Activated CD4-positive, alpha-beta T cell treated with anti-CD3 and anti-CD28 coated beads, Interleukin-2, amount 50 U/mL, for 4 hours (primary cell): ENCODE data around the gene RFTN2.
"Not testable (repeated sequence)": the region's sequence is repeated elsewhere in the genome, so short reads cannot be mapped to it uniquely, and the experiment has no call there.

Experiments used
- DNase-seq, 2 experiments: peaks; one replicate each; pipeline ENCODE4 v3.0.0-alpha.2; 2020

Gene RFTN2, protein sequence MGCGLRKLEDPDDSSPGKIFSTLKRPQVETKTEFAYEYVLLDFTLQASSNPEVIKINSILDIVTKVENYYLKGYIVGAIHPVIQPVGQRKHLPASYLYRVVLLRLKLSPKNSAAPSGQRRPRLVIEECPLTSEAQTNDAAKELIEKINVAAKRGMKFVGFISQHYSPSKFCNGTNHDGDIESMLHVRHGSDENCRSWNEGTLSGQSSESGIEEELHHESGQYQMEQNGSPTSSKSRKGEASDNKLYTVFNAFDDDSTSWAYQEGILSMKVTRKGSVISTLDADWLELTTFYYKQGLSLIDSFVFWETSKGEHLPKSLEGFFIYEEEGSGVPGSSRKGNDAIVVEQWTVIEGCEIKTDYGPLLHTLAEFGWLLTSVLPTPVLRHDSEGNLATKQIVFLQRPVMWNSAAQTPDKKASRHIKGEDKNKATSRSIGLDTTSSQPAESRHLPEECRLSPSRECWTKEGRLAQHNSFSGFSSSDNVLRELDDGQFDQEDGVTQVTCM

DNA sequence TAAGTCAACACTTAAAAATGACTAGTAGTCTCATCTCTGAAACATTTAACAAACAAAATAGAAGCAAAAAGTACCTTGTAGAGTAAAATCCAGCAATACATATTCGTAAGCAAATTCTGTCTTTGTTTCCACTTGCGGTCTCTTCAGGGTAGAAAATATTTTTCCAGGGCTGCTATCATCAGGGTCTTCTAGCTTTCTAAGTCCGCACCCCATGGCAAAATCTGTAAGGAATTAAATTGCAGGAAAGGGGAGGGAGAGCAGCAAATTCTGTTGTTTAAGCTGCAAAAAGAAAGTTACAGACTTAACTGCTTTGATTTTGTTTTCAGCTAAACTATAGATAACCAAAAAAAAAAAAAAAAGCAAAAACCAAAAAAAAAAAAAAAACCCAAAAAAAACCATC is at the start of gene RFTN2:
RFTN2 (minus strand) TSS at position 342 of the 400 bp plus-strand sequence; CDS start at position 213, 129 bp downstream.
- DNase-seq = no peak

DNA sequence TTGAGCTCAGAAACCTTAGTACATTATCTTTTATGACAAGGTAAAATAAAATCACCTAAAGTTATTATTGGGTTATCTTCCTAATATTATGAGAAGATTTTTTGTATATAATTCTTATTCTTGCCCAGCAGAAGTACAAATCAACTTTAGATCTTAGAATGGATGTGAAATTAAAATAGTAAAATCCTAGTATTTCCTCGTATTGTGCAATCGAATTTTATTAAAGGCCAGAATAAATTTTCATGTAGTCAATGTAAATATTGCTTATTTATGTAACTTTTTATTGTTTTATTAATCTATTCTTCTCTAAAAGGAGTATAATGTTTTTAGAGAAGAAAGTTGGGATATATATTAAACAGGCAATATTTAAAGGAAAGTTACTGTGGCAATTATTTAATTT is 42.5 kb upstream of the RFTN2 start:
- DNase-seq = no peak

DNA sequence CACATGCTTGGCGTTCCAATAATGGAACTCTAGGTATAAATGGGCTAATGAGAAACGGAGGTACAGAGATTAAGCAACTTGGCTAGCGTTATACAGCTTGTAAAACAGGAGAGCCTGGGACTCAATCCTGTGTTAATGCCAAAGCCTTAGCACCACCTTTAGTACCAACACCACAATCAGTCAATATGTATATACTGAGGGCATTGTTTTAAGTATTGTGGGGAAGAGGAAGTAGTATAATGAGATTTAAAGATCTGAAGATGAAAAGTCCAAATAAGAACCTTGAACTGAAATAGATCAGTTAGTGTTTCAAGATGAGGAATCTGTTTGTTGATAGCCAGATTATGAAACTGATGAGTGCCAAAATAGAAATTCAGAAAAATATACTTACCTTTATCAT is 37.9 kb upstream of the RFTN2 start:
- no peak for DNase-seq

DNA sequence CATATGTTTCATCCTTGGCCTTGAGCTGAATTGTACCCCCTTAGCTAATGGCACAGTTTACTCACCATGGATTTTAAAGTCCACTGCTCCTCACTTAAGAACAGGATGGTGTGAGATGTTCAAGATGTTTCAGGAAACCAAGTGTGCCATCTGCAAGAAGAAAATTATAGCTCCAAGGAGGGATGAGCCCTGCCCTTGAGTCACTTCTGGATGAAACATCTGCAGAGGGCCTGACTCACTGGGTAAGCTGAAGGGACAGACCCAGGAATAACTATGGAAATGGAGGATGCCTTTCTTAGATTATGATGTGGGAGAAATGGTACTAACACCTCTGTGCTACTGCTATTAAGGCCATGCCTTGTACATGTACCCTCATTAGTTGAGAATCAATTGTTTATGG is 36.2 kb upstream of the RFTN2 start:
- no peak for DNase-seq

DNA sequence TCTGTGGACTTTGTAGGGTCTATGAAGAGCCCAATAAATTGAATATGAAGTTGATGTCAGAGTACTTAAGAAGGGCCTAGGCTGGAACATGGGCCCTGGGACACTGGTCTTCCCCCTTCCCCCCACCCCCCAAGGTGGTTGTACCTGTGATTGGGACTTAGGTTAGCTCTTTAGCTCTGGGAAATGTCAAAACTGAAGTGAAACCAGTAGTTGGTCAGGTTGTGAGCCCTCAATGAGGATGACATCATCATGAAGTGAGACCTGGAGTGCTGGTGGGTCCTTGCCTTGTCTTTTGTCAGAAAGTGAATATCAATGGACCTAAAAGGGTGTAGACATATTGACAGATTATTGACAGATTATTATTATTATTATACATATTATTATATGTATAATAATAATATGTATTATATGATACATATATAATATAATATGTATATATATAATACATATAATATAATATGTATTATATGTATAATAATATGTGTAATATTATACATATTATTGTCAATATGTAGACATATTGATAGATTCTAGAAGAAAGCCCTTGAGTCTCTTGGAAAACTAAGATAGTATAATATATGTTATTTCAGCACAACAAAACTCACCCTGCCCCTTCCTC is 35.1 kb upstream of the RFTN2 start:
- DNase-seq = no peak

DNA sequence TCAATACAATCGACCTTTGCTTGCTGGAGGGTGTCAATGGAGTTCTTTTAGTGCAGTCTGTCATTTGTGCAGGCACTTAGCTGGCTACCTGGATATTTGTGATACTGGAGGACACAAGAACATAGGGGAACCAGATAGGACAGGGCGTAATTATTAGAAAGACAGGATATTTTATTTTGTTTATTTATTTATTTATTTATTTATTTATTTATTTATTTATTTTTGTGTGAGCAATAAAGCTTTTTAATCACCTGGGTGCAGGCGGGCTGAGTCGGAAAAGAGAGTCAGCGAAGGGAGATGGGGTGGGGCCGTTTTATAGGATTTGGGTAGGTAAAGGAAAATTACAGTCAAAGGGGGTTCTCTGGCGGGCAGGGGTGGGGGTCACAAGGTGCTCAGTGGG is 33.8 kb upstream of the RFTN2 start:
- DNase-seq = not testable (repeated sequence)

DNA sequence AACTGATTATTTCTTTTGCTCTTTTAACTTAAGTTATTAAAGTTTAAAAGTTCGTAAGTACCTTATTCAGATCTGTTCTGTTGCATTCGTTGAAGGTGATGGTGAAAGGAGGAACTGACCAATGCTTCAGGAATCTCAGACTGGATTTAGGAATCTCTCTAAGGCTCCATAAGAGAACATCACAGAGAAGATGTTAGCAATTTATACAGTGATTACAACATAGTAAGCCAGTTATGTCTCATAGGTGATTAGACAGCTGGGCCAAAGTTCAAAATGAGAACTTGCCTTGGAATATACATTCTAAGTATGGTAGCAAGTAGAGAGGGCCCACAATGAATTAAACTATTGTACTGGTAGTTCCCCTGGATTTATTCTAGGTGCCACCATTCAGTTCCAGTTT is 32.9 kb upstream of the RFTN2 start:
- no peak for DNase-seq

DNA sequence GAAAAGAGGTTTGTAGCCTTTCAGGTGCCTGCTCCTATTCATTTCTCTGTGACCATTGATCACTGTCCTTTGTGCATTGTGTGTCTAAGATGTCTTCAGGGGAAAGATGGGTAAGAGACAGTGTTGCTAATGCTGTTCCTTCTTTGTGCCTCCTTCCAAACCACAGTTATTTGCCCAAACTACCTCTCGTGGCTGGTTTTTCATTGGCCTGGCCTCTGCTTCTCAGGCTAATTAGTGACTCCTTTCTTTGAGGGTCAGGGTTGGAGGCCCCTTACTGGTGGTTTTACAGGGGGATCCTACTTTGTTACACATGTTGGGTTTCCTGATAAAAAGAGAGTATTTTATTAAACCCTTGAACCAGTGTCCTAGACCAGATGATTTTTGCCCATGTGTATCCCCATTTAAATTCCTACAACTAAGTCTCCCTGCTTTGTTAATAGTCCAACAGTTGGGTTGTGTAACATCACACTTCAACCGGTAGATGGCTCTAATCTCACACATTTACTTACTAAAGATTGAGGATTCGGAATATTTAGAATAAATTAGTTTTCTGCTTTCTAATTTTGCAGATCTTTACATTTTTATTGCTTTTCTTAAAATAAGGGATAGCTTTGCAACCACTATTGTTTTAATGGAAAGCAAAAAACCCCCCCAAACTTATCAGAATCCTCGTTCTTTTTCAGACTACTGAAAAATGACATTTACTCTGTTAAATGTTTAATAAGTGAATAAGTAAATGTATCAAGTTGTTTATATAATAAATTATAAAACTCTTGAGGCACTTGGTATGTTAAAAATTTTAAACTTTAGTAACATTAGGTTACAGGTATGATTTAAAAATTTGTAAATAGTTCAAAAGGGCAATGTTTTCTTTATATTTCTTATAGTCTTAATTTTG is 32.2 kb upstream of the RFTN2 start:
- DNase-seq = no peak

DNA sequence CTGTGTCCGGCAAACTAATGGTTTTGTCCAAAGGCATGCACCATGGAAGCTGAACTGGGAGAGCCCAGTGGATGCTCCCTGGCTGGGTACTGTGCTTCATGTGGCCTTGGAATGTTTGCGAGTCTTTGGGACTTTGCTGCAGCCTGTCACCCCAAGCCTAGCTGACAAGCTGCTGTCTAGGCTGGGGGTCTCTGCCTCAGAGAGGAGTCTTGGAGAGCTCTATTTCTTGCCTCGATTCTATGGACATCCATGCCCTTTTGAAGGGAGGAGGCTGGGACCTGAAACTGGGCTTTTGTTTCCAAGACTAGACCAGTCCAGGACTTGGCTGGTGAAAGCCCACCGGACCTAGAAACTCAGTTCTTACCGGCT is 31.4 kb upstream of the RFTN2 start:
- DNase-seq = no peak

DNA sequence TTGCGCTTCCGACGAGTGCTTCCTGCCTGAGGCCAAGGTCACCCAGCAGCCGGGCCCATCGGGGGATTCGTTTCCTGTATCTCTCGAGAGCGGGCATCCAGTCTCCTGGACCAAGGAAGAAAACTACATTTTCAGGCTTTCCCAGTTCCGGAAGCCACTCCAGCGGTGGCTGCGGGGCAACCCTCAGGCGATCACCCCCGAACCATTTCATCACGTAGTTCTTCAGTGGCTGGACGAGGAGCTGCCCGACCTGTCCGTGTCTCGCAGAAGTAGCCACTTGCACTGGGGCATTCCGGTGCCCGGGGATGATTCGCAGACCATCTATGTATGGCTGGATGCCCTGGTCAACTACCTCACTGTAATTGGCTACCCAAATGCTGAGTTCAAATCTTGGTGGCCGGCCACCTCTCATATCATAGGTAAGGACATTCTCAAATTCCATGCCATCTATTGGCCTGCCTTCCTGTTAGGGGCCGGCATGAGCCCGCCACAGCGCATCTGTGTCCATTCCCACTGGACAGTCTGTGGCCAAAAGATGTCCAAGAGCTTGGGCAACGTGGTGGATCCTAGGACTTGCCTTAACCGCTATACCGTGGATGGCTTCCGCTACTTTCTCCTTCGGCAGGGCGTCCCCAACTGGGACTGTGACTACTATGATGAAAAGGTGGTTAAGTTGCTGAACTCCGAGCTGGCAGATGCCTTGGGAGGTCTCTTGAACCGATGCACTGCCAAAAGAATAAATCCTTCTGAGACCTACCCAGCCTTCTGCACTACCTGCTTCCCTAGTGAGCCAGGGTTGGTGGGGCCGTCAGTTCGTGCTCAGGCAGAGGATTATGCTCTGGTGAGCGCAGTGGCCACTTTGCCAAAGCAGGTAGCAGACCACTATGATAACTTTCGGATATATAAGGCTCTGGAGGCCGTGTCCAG is 30.8 kb upstream of the RFTN2 start:
- DNase-seq = peak in 1 of 2 experiments; percentile 2

DNA sequence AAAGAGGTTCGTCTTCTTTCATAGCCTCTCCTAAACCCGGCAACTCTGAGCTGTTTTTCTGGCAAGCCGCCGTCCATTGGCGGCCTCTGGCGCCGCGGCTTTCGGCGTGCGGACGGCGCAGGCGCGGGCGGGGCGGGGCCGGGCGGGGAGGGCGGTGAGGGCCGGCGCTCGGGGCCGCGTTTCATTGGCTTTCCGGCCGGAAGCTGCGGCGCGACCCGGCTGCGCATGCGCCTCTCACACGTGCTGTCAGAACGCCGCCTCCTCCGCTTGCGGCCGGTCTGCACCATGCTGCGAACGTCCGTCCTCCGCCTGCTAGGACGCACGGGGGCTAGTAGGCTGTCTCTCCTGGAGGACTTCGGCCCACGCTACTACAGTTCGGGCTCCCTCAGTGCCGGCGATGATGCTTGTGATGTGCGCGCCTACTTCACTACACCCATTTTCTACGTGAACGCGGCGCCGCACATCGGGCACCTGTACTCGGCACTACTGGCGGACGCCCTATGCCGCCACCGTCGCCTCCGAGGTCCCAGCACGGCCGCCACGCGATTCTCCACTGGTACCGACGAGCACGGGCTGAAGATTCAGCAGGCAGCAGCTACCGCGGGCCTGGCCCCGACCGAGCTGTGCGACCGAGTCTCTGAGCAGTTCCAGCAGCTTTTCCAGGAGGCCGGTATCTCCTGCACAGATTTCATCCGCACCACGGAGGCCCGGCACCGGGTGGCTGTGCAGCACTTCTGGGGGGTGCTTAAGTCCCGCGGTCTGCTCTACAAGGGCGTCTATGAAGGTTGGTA is 29.9 kb upstream of the RFTN2 start, which contains the start of gene MARS2:
MARS2 (plus strand) TSS at position 249 of the 791 bp plus-strand sequence; CDS start at position 286, 37 bp downstream.
- DNase-seq = peak; percentile 88 to 91

DNA sequence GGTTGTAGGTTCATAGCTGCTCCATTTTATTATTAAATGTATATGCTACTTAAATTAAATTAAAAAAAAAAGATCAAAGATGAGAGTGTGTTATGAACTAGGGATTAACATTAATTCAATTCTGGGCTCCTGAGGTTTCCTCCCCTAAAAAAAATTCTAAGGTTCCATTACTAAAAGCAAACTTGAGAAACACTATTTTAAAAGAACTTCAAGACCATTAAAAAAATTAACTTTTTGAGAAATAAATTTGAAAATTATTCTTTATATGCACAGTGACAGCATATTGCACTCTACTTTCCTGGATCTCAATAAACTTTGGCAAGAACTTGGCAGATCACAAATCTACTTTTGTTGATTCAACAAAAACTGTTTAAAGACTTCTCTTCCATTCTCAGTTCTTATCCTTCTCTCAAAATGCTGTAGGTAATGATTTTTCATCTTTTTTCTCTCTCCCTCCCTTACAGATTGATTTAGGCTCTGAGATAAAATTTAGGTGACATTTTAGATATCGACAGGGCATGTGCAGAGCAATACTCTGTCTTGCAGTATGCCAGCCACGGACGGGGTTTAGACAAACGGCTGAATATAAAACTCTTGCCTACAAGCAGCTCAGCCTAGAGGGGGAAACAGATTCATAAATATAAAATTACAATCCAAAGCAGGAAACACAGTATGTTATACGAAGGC is 29.2 kb upstream of the RFTN2 start:
- DNase-seq = no peak

DNA sequence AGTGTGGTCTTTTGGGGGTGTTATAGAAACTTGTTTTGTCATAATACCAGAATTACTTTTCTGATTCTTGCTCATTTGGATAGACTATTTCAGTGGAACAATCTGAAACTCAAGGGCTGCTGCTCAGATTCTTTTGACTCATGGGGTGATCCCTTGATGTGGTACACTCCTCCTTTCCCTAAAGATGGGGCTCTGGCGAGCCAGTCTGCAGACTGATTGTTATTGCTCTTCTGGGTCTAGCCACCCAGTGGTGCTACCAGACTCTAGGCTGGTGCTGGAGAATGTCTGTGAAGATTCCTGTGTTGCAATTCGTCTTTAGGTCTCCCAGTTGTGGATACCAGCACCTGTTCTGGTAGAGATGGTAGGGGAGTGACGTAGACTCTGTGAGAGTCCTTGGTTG is 25.6 kb upstream of the RFTN2 start:
- DNase-seq = no peak

DNA sequence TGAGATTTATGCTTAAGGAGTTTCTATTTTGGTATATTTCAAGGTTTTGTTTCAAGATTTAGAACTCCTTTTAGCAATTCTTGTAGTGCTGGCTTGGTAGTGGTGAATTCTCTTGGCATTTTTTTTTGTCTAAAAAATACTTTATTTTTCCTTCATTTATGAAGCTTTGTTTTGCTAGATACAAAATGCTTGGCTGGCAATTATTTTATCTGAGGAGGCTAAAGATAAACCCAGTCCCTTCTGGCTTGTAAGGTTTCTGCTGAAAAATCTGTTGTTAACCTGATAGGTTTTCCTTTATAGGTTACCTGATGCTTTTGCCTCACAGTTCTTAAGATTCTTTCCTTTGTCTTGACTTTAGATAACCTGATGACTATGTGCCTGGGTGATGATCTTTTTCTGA is 24.3 kb upstream of the RFTN2 start:
- not testable (repeated sequence) for DNase-seq

DNA sequence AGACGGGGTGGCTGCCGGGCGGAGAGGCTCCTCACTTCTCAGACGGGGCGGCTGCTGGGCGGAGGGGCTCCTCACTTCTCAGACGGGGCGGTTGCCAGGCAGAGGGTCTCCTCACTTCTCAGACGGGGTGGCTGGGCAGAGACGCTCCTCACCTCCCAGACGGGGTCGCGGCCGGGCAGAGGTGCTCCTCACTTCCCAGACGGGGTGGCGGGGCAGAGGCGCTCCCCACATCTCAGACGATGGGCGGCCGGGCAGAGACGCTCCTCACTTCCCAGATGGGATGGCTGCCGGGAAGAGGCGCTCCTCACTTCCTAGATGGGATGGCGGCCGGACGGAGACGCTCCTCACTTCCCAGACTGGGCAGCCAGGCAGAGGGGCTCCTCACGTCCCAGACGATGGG is 21.2 kb upstream of the RFTN2 start:
- DNase-seq = not testable (repeated sequence)

DNA sequence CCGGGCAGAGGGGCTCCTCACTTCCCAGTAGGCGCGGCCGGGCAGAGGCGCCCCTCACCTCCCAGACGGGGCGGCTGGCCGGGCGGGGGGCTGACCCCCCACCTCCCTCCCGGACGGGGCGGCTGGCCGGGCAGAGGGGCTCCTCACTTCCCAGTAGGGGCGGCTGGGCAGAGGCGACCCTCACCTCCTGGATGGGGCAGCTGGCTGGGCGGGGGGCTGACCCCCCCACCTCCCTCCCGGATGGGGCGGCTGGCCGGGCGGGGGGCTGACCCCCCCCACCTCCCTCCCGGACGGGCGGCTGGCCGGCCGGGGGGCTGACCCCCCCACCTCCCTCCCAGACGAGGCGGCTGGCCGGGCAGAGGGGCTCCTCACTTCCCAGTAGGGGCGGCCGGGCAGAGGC is 20.6 kb upstream of the RFTN2 start:
- DNase-seq = not testable (repeated sequence)

DNA sequence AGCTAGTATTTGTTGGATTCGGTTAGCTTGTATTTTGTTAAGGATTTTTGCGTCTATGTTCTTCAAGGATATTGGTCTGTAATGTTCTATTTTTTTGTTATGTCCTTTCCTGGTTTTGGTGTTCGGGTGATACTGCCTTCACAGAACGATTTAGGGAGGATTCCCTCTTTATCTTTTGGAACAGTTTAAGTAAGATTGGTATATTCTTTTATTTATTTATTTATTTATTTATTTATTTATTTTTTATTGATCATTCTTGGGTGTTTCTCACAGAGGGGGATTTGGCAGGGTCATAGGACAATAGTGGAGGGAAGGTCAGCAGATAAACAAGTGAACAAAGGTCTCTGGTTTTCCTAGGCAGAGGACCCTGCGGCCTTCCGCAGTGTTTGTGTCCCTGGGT is 19.8 kb upstream of the RFTN2 start:
- not testable (repeated sequence) for DNase-seq

DNA sequence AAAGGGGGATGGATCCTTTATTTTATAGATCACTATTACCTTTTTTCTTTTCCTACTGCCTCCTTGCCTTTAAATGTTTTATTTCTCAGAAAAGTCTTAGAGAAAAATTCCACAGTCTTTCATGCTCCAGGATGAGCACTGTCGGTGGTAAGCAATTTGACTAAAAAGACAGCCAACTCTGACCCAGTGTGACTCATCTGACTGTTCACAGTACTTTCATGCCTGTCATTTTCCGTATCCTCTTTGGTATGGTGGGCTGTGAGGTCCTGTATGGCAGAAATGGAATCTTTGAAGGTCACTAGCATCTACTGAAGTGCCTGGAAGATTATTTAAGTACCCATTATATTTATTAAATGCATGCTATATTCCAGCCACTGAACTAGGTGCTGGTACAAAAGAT is 2.1 kb upstream of the RFTN2 start:
- DNase-seq = no peak

DNA sequence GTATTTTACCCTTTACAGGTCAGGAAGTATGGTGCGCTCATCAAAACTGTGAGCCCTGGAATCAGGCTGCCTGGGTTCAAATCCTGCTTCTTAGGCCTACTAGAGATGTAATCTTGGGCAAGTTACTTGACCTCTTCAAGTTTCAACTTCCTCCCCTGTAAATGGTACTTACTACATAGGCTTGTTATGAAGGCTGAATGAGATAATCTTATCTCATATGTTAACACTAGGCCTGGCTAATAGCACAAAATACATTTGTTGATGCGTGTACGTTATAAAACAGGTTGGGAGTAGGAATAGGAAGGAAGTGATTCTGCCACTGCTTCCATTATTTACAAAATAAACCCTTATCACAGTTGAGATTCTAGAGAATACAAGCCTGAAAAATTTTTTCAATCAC is 1.7 kb upstream of the RFTN2 start:
- DNase-seq = no peak

DNA sequence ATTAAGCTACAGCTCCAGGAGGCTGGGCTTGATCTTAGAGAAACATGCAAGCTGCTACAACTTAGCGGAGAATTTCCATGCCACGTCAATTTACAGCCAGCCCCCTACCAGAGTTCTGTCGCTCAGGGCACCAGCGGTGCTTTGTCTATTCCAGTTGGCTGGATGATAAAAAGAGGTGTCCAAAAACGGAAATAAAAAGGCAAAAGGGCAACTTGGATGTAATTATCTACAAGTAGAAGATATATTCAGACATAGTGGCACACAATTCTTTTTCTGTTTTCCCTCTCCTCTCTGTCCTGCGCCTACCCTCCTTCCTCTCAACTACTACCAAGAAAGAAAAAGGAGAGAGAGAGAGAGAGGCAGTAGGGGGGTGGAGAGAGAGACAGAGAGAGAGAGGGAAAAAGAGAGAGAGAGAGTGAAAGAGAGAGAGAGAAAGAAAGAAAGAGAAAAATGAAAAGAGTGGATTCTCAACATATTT is 363 bp upstream of the RFTN2 start:
- no peak for DNase-seq
